Tibial nerve (tissue), 3 donors: ENCODE results near the gene ARHGAP15.

Experiments
- POLR2A ChIP-seq, 2 donors: fragments of 450-650 bp; IDR thresholded peaks; one replicate each; pipeline ENCODE4 v1.6.1; 2017; ENCODE audit warnings: antibody characterized with exemption in 2 of 2, mild to moderate bottlenecking in 2 of 2, moderate library complexity in 2 of 2
- TF ChIP-seq, protein P1 (sequence below), 5 experiments: fragments of 200-600 bp in 3 of 5; fragments of 450-650 bp in 2 of 5; sonication (generic) in 3 of 5; IDR thresholded peaks; one replicate each; pipeline ENCODE4 v1.5.1; 2016 to 2019; ENCODE audit warnings: antibody characterized with exemption in 5 of 5, mild to moderate bottlenecking in 3 of 5, moderate library complexity in 2 of 5

DNA sequence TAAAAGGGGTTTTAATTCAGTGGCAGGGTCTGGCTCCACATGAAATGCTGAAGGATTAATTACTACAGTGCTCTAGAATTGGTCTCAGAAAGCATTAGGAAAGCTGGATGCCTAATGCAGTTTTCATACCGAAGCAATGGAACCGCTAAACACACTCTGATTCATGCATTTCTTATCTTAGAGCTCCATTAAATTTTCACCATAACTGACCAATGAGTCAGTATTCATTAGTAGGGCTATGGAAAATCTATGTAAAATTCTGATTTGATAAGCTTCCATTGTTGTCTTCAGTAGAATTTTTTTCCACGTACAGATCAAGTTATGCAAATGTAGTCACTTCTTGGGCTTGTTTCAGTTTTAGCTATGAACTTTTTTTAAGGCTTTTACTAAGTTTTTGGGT is 359.9 kb downstream of the ARHGAP15 start:
- TF ChIP-seq, protein P1, sequence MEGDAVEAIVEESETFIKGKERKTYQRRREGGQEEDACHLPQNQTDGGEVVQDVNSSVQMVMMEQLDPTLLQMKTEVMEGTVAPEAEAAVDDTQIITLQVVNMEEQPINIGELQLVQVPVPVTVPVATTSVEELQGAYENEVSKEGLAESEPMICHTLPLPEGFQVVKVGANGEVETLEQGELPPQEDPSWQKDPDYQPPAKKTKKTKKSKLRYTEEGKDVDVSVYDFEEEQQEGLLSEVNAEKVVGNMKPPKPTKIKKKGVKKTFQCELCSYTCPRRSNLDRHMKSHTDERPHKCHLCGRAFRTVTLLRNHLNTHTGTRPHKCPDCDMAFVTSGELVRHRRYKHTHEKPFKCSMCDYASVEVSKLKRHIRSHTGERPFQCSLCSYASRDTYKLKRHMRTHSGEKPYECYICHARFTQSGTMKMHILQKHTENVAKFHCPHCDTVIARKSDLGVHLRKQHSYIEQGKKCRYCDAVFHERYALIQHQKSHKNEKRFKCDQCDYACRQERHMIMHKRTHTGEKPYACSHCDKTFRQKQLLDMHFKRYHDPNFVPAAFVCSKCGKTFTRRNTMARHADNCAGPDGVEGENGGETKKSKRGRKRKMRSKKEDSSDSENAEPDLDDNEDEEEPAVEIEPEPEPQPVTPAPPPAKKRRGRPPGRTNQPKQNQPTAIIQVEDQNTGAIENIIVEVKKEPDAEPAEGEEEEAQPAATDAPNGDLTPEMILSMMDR (IDR thresholded peaks at IDR 0.05), result no peak
- no peak for TF ChIP-seq POLR2A (IDR thresholded peaks at IDR 0.05)
